Stimulated activated CD8-positive, alpha-beta memory T cell treated with anti-CD3 and anti-CD28 coated beads, Interleukin-7, amount 100 ng/mL, for 4 hours (primary cell): ENCODE measurements around the gene DYNC2H1.

Experiments used
- DNase-seq, 2 donors: peaks; one replicate each; pipeline ENCODE4 v3.0.0-alpha.2; 2020; ENCODE audit warnings: low read depth in 2 of 2

The DYNC2H1 gene

DNA sequence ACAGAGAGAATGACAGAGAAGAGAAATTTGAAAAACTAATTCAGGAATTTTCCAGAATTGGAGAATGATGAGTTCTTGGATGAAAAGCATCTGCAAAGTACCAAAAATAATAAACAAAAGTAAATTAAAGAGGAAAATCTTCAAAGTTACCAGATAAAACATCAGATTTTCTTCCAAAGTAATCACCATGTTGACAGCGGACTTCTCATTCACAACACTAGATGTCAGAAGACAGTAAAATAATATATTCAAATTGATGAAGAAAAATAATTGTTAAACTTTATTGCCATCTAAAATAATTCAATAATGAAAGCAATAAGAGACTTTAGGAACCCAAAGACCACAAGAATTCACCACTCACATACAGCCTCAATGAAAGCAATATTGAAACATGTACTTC lies 355.2 kb downstream of the DYNC2H1 start:
- no peak for DNase-seq

DNA sequence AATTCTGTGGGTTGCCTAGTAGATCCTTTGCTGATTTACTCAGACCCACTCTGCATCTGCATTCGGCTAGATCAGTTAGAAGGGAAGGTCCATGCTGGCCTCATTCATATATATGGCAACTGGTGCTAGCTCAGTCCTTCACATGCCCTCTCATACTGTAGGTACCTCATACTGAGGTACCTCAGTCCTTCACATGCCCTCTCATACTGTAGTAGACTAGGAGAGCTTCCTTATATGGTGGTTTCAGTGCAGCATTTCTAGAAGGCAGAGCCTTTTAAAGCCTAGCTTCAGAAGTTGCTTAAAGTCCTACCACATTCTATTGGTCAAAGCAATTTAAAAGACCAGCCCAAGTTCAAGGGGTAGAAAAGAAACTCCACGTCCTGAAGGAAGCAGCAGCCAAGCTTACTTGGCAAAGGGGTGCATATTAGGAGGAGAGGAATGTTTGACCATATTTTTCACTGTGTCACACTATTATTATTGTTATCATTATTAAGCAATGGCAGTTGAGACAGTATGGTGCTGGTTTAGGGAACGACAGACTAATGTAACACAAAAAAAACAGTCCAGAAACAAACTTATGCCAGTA lies 356.4 kb downstream of the DYNC2H1 start:
- no peak for DNase-seq

DNA sequence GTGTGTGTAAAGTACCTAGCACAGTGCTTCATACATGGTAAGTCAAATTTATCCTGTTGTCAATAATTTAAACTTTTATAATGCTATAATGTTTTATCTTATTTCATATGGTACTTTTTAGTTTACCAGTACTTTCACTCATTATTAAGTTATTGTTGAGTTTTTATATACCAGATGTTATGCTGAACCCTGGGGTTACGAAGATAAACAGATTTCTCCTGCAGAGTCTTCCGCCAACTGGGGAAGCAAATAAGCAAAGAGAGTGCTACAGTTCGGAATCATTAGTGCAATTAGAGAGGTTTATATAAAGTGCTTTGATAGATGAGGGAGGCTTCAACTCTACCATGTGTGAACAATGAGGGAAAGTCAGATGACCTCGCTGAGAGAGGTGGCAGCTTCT lies 362.3 kb downstream of the DYNC2H1 start:
- DNase-seq: no peak

- DNase-seq: no peak
These were observed 367.6 kb downstream of the DYNC2H1 start for GRCh38 chr11:103476874-103477273.

GRCh38 chr11:103480421-103480820 lies 371.2 kb downstream of the DYNC2H1 start:
- DNase-seq: no peak

DNA sequence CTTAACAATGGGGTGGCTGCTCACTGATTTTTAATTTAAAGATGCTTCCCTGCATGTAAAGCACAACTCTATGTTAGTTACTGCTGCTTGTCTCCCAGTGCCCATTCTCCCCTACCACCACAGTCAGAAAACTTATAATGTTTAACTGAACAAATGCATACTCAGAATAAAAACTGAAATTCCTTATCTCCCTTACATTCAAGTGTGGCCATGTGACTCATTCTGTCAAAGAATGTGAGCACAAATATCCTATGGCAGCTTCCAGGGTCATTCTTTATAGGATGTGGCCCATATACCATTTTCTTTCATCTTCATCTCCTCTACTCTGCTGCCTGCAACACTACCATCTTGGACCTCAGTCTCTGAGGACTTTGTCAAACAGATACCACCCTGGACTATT lies 374.8 kb downstream of the DYNC2H1 start:
- no peak for DNase-seq

DNA sequence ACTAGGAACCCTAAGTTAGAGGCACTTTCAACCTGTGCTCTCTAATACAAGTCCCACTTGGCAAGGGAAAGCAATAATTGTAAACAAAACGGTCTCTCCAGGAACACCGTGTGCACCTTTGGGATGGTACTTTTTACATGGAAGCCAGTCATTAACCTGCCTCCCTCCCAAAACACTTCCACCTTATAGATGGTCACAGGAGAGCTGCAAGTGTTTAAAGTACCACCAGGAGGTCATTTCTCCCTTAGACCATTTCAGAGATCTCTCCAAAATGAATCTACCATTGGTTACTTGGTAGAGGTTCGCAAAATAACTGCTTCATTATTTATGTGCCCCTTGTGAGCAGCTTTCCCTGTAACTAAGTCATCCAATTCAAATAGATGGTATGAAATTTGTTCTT lies 375.3 kb downstream of the DYNC2H1 start:
- no peak for DNase-seq

- no peak for DNase-seq
These were observed 377.4 kb downstream of the DYNC2H1 start for GRCh38 chr11:103486604-103487003.

DNA sequence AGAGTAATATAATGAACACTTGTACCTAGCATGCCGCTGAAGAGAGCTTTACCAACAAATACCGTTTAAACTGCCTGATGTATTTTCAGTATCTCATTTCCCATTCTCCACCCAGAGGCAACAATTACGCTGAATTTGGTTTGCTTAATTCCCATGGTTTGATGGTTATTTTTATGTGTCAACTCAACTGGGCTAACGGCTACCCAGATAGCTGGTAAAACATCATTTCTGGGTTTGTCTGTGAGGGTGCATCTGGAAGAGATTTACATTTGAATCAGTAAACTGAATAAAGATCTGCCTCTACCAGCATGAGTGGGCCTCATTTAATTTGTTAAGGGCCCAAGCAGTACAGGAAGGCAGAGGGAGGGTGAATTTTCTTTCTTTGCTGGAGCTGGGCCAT lies 377.9 kb downstream of the DYNC2H1 start:
- no peak for DNase-seq

GRCh38 chr11:103488031-103488461 lies 378.8 kb downstream of the DYNC2H1 start:
- DNase-seq: no peak

- no peak for DNase-seq
These were observed 379.4 kb downstream of the DYNC2H1 start for GRCh38 chr11:103488579-103488978.

DNA sequence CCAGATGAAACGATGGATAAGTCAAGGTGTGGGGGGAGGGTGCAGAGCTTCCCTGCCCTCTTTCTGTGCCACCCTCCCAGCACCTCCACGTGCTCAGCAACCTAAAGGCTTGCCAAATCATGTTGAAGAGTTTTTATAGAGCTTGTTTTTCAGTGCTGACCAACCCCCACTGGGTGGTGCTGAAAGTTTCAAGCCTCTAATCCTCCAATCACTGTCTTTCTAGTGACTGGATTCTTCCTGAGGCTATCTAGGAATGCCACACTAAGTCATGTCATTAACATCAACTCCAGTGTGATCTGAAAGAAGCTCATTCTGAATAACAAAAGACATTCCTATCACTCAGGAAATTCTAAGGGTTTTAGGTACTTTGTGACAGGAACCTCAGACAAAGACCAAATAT lies 382.6 kb downstream of the DYNC2H1 start:
- no peak for DNase-seq

GRCh38 chr11:103494491-103494890 lies 385.3 kb downstream of the DYNC2H1 start:
- DNase-seq: no peak

DNA sequence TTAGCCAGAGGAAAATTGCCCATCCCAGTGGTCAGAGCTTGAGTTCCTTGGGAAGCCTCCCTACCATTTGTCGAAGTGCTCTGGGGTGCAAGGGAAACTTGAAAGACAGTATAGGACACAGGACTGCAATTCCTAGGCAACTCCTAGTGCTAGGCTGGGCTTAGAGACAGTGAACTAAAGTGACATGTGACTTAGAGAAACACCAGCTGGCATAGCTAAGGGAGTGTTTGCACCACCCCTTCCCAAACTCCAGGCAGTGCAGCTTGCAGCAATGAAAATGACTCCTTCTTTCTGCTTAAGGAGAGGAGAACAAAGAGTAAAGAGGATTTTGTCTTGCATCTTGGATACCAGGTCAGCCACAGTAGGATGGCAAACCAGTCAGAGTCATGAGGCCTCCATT lies 388.0 kb downstream of the DYNC2H1 start:
- no peak for DNase-seq

- no peak for DNase-seq
These were observed 390.6 kb downstream of the DYNC2H1 start for GRCh38 chr11:103499710-103500340.

GRCh38 chr11:103515283-103515682 lies 406.1 kb downstream of the DYNC2H1 start:
- DNase-seq: no peak

DNA sequence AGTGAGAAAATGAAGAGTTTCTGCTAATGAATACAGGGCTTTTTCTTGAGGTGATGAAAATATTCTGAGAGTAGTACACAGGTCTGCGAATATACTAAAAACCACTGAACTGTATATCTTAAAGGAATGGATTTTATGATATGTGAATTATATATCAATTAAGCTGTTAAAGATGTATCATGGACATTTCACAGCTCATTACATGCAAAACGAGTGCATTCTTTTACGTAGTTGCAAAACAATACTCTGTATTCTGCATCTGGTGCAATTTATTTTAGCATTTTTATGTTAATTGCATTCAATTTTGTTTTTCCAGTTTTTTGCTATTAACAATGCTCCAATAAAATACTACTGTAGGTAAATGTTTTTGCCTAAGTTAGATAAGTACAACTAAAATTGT lies 411.6 kb downstream of the DYNC2H1 start:
- DNase-seq: no peak

DNA sequence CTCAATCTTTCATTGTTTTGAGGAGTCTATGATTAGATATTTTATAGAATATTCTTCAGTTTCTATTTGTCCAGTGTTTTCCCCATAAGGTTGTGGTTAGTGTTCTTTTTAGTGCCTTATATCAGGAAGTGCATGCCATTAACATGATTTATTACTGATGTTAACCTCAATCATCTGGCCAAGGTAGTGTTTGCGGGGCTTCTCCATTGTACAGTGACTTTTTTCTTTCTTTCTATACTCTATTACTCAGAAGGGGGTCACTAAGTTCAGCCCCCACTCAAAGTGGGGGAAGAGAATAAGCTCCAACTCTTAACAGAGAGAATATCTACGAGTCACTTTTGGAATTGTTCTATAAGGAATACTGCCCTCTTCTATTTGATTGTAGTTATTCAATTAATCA lies 415.8 kb downstream of the DYNC2H1 start:
- no peak for DNase-seq

DNA sequence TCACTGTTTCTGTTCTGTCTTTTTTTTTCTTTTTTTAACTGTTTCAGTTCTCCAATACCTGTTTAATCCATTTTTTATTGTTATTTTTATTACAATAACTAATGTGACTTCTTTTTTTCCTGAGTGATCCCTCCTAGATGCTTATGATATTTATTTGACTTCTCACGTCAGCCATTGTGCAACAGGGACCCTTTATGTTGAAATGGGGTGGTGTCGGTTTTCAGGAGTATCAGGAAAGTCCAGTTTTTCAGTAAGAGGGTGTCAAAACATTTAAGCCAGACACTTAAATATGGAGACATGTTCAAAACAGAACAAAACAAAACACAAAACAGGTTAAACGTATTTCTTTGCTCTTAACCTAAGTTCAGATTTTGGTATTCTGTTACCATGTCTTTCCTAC lies 418.8 kb downstream of the DYNC2H1 start:
- DNase-seq: no peak

- no peak for DNase-seq
These were observed 419.4 kb downstream of the DYNC2H1 start for GRCh38 chr11:103528596-103528995.

- DNase-seq: no peak
These were observed 420.0 kb downstream of the DYNC2H1 start for GRCh38 chr11:103529181-103529684.
